NT2/D1 (cell line): Measurements from ENCODE around the gene ZNF618.

Source experiments
- SUZ12 ChIP-seq: IDR thresholded peaks from 2 replicates; pipeline ENCODE4 v1.6.1; 2011; ENCODE audit not compliant: insufficient read length, insufficient read depth; ENCODE audit errors: extremely low read depth
- YY1 ChIP-seq: IDR thresholded peaks from 2 replicates; pipeline ENCODE4 v1.6.1; 2011; ENCODE audit not compliant: insufficient read length, insufficient read depth
- ZNF274 ChIP-seq: IDR thresholded peaks from 2 replicates; pipeline ENCODE4 v1.6.1; 2011; ENCODE audit warnings: mild to moderate bottlenecking, low read depth, low read length

DNA sequence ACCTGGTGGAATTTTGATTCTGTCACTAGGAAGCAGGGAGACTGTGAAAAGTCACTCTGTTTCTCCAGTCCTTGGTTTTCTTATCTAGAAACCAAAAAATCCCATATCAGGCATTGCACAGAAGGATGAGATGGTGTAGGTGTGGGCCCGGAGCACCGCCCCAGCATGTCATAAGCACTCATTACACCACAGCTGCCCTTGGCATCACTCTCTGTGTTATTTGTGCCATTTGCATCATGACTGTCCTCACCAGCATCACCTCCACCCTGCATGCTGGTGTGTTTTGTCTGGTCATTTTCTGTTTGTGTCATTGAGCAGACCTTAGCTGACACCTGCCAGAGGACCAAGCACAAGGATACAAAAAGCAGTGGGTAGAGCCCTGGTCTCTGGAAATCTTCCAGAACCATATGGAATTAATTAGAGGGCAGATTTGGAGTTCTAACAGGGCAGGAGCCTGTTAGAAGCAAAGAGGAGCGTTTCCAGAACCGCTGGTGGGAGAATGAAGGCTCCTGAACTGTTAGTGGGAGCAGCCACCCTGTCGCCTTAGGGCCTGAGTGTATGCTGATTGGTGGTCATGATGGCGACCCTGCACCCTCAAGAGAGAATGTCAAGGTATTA lies 102.7 kb downstream of the ZNF618 start:
- TF ChIP-seq ZNF274 (no peak), SUZ12 (no peak), YY1 (no peak)
